ENCODE measurements around the gene KNSTRN.

Gene KNSTRN

DNA sequence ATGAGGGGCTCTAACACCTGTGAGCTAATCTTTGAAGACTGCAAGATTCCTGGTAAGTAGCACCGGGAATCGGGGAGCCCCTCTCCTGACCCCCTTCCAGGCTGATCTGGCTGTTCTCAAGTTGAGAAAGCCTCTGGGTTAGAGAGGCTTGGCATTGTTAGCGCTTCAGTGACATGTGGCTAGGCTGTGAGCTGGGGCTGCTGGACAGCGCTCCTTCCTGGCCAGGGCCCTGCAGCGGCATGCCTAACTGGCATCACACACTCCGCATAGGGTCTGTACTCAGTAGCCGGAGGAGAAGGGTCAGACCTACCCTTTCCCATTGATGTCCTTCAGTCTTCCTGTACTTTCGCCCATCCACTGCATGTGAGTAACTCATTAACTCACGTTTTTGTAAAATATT lies 30.5 kb downstream of the KNSTRN start:
- TF ChIP-seq, protein P1, sequence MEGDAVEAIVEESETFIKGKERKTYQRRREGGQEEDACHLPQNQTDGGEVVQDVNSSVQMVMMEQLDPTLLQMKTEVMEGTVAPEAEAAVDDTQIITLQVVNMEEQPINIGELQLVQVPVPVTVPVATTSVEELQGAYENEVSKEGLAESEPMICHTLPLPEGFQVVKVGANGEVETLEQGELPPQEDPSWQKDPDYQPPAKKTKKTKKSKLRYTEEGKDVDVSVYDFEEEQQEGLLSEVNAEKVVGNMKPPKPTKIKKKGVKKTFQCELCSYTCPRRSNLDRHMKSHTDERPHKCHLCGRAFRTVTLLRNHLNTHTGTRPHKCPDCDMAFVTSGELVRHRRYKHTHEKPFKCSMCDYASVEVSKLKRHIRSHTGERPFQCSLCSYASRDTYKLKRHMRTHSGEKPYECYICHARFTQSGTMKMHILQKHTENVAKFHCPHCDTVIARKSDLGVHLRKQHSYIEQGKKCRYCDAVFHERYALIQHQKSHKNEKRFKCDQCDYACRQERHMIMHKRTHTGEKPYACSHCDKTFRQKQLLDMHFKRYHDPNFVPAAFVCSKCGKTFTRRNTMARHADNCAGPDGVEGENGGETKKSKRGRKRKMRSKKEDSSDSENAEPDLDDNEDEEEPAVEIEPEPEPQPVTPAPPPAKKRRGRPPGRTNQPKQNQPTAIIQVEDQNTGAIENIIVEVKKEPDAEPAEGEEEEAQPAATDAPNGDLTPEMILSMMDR (IDR thresholded peaks at IDR 0.05; ENCODE audit: low read depth, low read length, missing control alignments): no peak
- no peak for DNase-seq (ENCODE audit: low read depth)
- in situ Hi-C loops (cut with HindIII; ENCODE audit: low sequenced_read_pairs): no loop called here
- H3K4me3 ChIP-seq (ENCODE audit: low read depth, low read length): no peak overlapping the region

DNA sequence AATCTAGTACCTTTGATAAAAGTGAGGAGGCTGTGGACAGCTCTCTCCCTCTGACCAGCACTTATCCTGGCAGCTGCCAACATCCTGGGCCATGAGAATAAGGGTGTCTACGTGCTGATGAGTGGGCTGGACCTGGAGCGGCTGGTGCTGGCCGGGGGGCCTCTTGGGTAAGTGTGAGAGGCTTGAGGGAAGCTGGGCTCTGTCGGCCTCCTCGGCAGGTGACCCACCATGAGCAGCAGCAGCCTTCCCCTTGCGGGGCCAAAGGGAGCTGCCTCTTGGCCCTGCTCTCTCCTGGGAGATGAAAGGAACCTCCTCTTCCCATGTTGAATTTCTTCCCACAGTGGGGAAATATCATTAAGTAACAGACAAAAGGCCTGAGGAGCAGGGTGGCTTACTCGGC lies 32.3 kb downstream of the KNSTRN start:
- no peak overlapping the region for H3K4me3 ChIP-seq (ENCODE audit: low read depth, low read length)
- no peak for DNase-seq (ENCODE audit: low read depth)
- TF ChIP-seq, protein P1 (IDR thresholded peaks at IDR 0.05; ENCODE audit: low read depth, low read length, missing control alignments): no peak
- in situ Hi-C loops (cut with HindIII; ENCODE audit: low sequenced_read_pairs): no loop called here

DNA sequence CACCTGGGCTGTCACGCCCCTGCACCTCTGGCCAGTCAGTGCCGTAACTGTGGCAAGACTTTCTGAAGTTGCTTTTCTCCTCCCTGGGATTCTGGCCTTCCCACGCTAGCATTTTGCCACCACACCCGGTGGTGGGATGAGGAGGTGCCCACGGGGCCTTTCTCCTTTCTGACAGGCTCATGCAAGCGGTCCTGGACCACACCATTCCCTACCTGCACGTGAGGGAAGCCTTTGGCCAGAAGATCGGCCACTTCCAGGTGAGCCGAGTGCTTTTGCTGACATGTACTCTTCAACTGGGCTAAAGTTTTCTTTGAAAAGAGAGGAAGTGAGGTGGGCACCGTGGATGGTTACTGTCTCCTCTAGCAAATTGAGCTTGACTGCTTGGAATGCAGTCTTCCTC lies 32.7 kb downstream of the KNSTRN start:
- TF ChIP-seq, protein P1 (IDR thresholded peaks at IDR 0.05; ENCODE audit: low read depth, low read length, missing control alignments): no peak
- no peak for DNase-seq (ENCODE audit: low read depth)
- in situ Hi-C loops (cut with HindIII; ENCODE audit: low sequenced_read_pairs): no loop called here
- no peak overlapping the region for H3K4me3 ChIP-seq (ENCODE audit: low read depth, low read length)

DNA sequence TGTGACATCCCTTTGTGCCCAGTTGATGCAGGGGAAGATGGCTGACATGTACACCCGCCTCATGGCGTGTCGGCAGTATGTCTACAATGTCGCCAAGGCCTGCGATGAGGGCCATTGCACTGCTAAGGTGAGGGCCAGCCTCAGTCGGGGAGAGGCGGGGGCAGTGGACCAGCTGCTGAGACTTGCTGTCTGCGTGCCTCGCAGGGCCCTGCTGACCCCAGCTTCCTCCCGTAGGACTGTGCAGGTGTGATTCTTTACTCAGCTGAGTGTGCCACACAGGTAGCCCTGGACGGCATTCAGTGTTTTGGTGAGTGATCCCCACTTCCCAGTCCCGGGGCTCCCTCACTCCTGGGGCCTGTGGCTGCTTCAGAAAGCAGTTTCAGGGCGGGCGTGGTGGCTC lies 33.5 kb downstream of the KNSTRN start:
- no peak for DNase-seq (ENCODE audit: low read depth)
- no peak overlapping the region for H3K4me3 ChIP-seq (ENCODE audit: low read depth, low read length)
- in situ Hi-C loops (cut with HindIII; ENCODE audit: low sequenced_read_pairs): no loop called here
- TF ChIP-seq, protein P1 (IDR thresholded peaks at IDR 0.05; ENCODE audit: low read depth, low read length, missing control alignments): no peak

DNA sequence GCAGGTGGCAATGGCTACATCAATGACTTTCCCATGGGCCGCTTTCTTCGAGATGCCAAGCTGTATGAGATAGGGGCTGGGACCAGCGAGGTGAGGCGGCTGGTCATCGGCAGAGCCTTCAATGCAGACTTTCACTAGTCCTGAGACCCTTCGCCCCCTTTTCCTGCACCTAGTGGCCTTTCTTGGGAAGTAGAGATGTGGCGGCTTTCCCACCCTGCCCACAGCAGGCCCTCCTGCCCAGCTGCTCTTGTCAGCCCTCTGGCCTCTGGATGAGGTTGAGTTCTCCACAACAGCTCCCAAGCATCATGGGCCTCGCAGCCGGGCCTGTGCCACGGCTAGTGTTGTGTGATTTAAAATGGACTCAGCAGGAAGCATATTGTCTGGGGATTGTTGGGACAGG lies 35.6 kb downstream of the KNSTRN start:
- H3K4me3 ChIP-seq (ENCODE audit: low read depth, low read length): no peak overlapping the region
- TF ChIP-seq, protein P1 (IDR thresholded peaks at IDR 0.05; ENCODE audit: low read depth, low read length, missing control alignments): no peak
- in situ Hi-C loops (cut with HindIII; ENCODE audit: low sequenced_read_pairs): no loop called here
- DNase-seq (ENCODE audit: low read depth): no peak

DNA sequence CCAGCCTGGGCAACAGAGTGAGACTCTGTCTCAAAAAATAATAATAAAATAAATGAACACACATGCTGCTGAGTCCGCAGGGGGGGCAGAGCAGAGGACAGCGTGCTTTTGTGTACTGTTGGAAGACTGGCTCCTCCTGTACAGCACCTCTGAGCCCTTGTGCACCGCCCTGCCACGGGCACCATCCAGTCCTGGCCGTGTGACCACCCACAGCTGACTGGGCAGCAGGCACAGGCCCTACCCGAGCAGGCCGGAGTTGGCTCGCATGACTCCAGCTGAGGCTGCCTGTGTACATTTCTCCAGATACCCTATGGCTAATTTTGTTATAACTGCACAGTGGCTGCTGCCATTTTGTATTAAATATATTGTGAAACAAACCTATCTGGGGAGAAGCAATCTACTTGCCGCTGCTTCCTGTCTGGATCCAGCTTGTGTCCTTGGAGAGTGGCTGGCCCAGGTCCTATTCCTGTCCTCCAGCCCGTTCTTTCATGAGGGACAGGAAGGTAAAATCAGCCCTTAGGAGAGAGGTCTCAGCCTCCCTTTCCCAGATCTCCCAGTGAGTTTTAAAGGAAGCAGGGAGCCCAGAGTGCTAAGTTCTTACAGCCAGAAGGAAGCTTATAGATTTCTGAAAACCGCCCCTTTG lies 37.7 kb downstream of the KNSTRN start:
- in situ Hi-C loops (cut with HindIII; ENCODE audit: low sequenced_read_pairs): loop anchor here (5.0 kb wide), 1 partner anchor 98 kb away; the partner anchor contains the start of gene INAFM2
- H3K4me3 ChIP-seq (ENCODE audit: low read depth, low read length): no peak overlapping the region
- DNase-seq (ENCODE audit: low read depth): no peak
- TF ChIP-seq, protein P1 (IDR thresholded peaks at IDR 0.05; ENCODE audit: low read depth, low read length, missing control alignments): no peak
